Choroid plexus epithelial cell (primary cell): Measurements from ENCODE around the gene NME7.

Experiments used
- DNase-seq: peaks from one replicate; pipeline ENCODE4 v3.0.0-alpha.2; 2010; ENCODE audit warnings: low read depth
- H3K4me3 ChIP-seq: 2 replicates; pipeline ENCODE4 v1.5.1; 2011; ENCODE audit warnings: low read depth, mild to moderate bottlenecking, control low read depth, low read length, moderate library complexity
- TF ChIP-seq, protein P1 (sequence below): conservative IDR thresholded peaks from 2 replicates; pipeline ENCODE4 v1.5.1; 2011; ENCODE audit warnings: low read depth, mild to moderate bottlenecking, control low read depth, inconsistent platforms, low read length, moderate library complexity

Gene NME7

DNA sequence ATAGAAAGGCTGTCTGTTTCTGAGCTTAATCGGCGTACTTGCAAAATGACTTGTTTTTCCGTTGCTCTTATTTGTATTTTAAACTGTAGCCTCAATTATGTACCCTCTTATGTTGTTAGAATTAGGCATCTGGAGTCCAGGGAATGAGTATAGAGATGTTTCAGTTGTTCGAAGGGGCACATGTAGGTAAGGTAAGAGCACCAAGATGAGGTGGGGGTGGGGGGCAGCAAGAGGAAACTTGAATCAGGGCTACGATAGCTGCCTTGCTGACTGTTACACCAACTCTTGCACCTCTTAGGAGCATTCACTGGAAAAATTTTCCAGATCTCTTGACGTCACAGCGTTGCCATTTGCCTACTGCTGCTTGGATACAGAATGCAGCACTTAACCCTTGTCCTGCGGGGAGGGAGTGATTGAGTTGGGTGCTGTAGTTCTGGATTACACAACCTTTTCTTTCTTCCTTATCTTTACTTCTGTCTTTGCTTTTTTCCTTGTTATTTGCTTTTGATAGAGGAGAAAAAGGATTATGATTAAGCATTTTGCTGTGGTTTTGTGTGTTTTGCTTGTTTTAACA lies 257.9 kb downstream of the NME7 start:
- DNase-seq, result peak; percentile 88
- TF ChIP-seq, protein P1, sequence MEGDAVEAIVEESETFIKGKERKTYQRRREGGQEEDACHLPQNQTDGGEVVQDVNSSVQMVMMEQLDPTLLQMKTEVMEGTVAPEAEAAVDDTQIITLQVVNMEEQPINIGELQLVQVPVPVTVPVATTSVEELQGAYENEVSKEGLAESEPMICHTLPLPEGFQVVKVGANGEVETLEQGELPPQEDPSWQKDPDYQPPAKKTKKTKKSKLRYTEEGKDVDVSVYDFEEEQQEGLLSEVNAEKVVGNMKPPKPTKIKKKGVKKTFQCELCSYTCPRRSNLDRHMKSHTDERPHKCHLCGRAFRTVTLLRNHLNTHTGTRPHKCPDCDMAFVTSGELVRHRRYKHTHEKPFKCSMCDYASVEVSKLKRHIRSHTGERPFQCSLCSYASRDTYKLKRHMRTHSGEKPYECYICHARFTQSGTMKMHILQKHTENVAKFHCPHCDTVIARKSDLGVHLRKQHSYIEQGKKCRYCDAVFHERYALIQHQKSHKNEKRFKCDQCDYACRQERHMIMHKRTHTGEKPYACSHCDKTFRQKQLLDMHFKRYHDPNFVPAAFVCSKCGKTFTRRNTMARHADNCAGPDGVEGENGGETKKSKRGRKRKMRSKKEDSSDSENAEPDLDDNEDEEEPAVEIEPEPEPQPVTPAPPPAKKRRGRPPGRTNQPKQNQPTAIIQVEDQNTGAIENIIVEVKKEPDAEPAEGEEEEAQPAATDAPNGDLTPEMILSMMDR, result no peak
- H3K4me3 ChIP-seq, result peak overlapping the region; percentile 9

DNA sequence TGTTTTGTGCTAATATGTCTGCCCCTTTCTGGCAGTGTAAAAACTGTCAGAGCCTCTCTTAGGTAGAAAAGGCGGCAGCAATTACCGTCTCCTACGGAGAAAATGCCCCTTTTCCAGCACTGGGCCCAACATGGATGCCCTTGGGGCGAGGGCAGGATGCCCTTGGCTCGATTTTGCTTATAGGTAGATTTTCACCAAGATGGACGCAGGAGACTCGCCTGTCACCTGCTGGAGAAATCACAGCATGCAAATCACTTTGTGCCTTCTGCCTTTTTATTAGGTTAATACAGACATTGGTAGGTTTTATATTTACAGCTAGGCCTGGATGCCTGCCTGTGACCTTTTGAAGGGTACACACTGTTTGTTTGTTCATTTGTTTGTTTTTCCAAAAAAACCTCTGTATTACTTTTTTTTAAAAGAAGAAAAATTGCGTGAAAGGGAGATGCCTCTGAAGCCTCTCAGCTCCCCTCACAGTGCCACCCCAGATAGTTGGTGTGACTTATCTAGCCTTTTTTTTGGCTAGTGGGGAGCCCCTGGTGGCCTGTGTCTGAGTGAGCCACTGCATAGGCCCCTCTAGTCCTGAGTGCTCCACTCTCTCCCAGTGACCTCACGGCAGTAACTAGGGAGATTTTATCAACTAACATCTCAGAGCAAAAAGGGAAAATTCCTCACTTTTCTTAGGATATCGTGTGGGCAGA lies 258.6 kb downstream of the NME7 start:
- DNase-seq, result no peak
- TF ChIP-seq, protein P1, result peak; percentile 9
- H3K4me3 ChIP-seq, result no peak overlapping the region

DNA sequence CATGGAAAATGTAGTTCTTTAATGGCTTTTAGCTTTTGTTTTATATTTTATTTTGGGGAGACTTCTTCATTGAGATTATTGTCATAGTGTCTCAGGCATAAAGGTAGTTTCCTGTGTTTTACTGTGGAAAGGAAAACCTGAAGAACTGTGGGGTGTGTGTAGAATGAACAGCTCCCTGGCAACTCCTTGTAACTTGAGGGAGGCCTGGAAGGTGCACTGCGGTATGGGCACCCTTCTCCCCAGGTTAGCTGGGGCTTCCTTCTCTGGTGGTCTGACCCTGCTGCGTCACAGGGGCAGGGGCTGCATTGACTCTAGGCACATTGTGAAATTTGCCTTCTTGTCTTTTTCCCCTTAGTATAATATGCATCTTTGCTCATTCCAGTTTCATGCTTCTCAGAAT lies 259.4 kb downstream of the NME7 start:
- DNase-seq, result no peak

DNA sequence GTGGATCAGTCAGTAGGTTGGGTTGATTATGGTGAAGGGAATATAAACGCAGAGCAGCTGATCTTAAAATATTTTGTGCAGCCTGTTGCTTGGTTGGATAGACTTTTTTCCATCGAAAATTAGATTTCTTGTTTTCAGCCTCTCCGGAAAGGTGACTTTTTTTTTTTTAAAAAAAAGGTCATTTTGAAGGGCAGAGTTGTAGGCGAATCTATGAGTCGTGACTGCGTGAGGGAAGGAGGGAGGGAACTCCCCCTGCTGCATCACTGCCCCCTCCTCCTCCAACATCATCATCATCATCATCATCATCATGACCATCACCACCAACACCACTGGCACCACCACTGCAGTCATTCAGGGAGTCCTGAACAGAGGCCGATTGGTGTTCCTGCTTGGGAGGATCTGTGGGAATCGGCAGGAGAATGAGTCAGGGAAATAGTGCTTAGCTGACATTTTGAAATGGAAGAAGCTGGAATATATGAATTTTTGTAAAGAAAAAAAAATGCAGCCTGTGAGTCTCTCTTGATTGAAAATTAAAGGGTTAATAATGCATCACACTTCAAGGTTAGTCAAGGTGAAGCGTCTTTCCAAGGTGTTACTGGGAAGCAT lies 259.9 kb downstream of the NME7 start:
- peak overlapping the region; percentile 87 for H3K4me3 ChIP-seq
- TF ChIP-seq, protein P1, result no peak
- peak; percentile 21 for DNase-seq

More for the DNA sequence above, 259.4 kb downstream of the NME7 start:
- H3K4me3 ChIP-seq, result no peak overlapping the region
- TF ChIP-seq, protein P1, result no peak

DNA sequence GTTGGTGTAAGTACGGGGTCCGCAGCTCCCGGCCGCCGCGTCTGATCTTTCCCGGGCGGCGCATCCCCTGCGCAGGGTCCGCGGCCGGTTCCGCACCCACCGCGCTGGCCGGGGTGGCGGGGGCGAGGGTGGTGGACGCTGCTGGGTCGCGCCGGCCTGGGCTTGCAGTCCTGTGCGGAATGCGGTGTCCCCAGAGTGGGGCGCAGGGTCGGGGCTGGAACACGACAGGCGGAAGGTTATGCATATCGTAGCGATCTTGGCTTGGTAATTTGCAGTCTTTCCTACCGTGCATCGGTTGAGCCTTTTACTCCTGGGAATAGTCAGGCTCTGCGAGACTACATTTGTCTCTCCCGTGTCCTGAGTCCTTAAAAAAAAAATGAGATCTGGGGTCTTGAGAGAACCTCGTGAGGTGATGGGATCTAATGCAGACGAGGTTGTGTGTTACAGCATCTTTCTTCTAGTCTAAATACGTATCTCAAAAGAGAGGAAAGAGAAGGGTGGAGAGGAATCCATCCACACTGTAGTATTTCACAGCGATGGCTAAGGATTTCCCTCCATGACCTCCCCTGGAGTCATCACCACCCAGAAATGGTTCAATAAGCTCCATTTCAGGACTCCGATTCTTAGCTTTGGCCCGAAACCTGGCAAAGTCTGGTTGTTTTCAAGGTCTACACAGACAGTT lies 260.5 kb downstream of the NME7 start:
- peak; percentile 42 for DNase-seq
- TF ChIP-seq, protein P1, result no peak
- H3K4me3 ChIP-seq, result peak overlapping the region; percentile 87

DNA sequence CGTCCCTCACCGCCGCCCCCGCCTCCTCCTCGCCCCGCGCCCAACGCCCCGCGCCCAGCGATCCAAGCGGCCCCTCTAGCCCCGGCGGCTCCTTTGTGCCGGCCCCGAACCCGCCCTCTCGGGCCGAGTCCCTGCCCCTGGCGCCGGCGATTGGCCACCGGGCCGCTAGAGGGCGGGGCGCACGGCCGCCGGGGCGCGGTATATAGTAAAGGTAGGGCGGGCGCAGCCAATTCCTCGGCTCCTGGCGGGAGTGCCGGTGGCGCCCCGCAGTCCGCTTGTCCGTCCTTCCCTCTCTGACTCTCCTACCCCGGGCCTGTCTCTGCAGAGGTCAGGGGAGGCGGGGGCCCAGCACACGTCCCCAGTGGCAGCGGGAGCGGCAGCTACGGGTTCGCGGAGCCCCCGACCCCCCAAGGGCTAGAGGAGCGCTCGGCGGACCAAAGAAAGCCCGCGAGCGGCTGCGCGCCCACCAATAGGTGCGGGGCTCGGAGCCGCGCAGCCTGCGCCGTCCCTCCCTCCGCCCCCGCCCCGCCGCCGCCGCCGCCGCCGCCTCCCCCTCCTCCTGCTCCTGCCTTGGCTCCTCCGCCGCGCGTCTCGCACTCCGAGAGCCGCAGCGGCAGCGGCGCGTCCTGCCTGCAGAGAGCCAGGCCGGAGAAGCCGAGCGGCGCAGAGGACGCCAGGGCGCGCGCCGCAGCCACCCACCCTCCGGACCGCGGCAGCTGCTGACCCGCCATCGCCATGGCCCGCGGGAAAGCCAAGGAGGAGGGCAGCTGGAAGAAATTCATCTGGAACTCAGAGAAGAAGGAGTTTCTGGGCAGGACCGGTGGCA lies 261.3 kb downstream of the NME7 start, which contains the start of gene ATP1B1:
ATP1B1 (plus strand) TSS at position 596 of the 826 bp plus-strand sequence; CDS start at position 736, 140 bp downstream.
- H3K4me3 ChIP-seq, result peak within 1 kb of the TSS; percentile 87
- peak; percentile 80 for DNase-seq
- TF ChIP-seq, protein P1, result peak; percentile 34
